BJ (cell line): ENCODE data around the gene PPP1CA. TPM values are rescaled to one million over a fixed set of nuclear protein-coding genes. Genes with fewer than 3 reads are reported as not detected.

Experiments
- CTCF ChIA-PET: fragments of 350-600 bp; formaldehyde crosslinking; extraction: SDS; loops from one replicate; lab custom pipeline; 2021; ENCODE audit warnings: antibody characterized with exemption, inconsistent platforms; lab: Yijun Ruan, JAX
- POLR2A ChIA-PET: fragments of 300-600 bp; sonication (Branson Sonifier 250); formaldehyde crosslinking; extraction: SDS; loops from one replicate; lab custom pipeline; 2021; ENCODE audit warnings: antibody characterized with exemption; lab: Charles Lee
- DNase-seq: peaks from one replicate; pipeline ENCODE4 v3.0.0-alpha.2; 2011; ENCODE audit warnings: low read depth
- H3K27me3 ChIP-seq: 2 replicates; pipeline ENCODE4 v1.6.0; 2011; ENCODE audit warnings: low read length; ENCODE audit not compliant: control insufficient read depth, insufficient read depth
- H3K36me3 ChIP-seq: 2 replicates; pipeline ENCODE4 v1.5.1; 2011; ENCODE audit warnings: low read length; ENCODE audit not compliant: control insufficient read depth, insufficient read depth
- H3K4me3 ChIP-seq: 2 replicates; pipeline ENCODE4 v1.5.1; 2011; ENCODE audit warnings: low read depth, mild to moderate bottlenecking, control low read depth, low read length
- polyA plus RNA-seq: library from polyadenylated mRNA; depleted of rRNA; stranded (reverse); fragments of >200 nt; gene quantifications from 2 replicates; pipeline ENCODE4 v1.2.3, GENCODE V29; 2011
- TF ChIP-seq, protein P1 (sequence below): IDR thresholded peaks from 2 replicates; pipeline ENCODE4 v1.5.1; 2011; ENCODE audit warnings: low read depth, mild to moderate bottlenecking, control low read depth, inconsistent platforms, low read length, moderate library complexity; ENCODE audit not compliant: insufficient read depth

PPP1CA gene
- polyA plus RNA-seq, 1 experiment: 233 TPM

DNA sequence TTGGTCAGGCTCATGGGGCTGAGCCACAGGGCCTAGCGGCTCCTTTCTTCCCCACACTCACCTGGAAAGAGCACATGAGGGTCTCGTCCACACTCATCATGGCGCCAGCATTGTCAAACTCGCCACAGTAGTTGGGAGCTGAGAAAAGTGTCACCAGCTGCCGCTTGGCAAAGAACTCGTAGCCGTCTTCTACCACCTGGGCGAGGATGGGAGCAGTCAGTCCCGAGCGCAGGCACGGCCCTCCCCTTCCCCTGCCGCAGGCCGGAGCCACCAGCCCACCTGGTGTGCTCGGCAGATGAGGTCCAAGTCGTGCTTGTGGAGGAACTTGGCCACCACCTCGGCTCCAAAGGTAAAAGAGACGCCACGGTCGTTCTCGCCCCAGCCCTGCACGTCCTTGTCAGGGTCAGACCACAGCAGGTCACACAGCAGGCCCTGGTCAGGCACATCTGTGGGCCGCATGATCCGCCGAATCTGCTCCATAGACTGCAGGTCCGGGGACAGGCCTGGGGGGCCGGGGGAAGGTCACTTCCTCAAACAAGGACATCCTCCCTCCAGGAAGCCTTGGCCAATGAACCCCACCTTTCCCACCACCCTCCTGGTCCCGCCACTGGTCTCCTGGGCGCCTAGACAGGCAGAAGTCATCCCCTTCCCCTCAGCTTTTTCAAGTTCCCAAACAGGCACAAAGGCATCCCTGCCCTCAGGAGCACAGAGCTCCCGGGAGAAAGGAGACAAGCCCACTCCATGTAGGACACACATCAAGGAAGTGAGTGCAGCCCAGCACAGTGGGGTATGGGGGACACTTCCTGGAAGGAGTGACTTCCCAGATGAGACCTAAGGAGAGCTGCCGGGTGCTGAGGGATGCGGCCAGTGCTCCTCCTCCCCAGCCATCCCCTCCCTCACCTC, 2.7 kb downstream of the PPP1CA start:
- Histone ChIP-seq H3K36me3 (peaks cover 32% of the 10 kb centered on the region), H3K27me3 (no peaks in the 10 kb centered on the region), H3K4me3 (no peak overlapping the region)
- no peak for DNase-seq
- POLR2A ChIA-PET: interaction anchor here (0.5 kb wide), 1 partner anchor 48 kb away, joined by 9 read pairs; no protein-coding TSS in a partner anchor
- TF ChIP-seq, protein P1, sequence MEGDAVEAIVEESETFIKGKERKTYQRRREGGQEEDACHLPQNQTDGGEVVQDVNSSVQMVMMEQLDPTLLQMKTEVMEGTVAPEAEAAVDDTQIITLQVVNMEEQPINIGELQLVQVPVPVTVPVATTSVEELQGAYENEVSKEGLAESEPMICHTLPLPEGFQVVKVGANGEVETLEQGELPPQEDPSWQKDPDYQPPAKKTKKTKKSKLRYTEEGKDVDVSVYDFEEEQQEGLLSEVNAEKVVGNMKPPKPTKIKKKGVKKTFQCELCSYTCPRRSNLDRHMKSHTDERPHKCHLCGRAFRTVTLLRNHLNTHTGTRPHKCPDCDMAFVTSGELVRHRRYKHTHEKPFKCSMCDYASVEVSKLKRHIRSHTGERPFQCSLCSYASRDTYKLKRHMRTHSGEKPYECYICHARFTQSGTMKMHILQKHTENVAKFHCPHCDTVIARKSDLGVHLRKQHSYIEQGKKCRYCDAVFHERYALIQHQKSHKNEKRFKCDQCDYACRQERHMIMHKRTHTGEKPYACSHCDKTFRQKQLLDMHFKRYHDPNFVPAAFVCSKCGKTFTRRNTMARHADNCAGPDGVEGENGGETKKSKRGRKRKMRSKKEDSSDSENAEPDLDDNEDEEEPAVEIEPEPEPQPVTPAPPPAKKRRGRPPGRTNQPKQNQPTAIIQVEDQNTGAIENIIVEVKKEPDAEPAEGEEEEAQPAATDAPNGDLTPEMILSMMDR: no peak
- CTCF ChIA-PET: interaction anchor here (0.6 to 2.5 kb wide), 5 partner anchors 17 to 159 kb away, joined by 3 to 6 read pairs (median 3); partner anchors contain the start of gene POLD4

DNA sequence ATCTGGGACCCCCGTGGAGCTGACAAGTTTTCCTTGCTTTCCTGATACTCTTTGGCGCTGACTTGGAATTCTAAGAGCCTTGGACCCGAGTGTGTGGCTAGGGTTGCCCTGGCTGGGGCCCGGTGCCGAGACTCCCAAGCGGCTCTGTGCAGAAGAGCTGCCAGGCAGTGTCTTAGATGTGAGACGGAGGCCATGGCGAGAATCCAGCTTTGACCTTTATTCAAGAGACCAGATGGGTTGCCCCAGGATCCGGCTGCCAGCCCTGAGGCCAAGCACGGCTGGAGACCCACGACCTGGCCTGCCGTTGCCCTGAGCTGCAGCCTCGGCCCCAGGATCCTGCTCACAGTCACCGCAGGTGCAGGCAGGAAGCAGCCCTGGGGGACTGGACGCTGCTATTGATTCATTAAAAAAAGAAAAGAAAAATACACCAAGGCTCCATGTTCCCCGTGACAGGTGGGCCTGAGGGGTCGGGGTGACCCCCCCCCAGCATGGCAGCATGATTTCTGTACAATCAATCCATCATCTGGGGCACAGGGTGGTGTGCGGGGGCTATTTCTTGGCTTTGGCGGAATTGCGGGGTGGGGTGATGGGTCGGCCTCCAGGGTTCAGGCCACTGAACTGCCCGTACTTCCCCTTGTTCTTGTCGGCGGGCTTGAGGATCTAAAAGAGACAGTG, 3.5 kb downstream of the PPP1CA start:
- CTCF ChIA-PET: interaction anchor here (0.6 to 2.5 kb wide), 5 partner anchors 16 to 73 kb away, joined by 3 to 9 read pairs (median 5); partner anchors contain the start of gene POLD4
- peaks cover 34% of the 10 kb centered on the region for H3K36me3 ChIP-seq

DNA sequence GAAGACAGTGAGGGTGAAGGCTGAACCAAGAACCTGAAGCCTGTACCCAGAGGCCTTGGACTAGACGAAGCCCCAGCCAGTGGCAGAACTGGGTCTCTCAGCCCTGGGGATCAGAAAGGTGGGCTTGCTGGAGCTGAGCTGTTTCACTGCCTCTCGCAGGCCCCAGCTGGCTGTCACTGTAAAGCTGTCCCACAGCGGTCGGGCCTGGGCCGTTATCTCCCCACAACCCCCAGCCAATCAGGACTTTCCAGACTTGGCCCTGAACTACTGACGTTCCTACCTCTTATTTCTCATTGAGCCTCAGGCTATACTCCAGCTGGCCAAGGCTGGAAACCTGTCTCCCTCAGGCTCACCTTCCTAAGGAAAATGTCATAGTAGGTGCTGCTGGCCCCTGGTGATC, 4.1 kb downstream of the PPP1CA start:
- ChIA-PET POLR2A (no interaction called here), CTCF (interaction anchor here (0.6 to 2.5 kb wide), 5 partner anchors 15 to 73 kb away, joined by 3 to 9 read pairs (median 5); partner anchors contain the start of gene POLD4)
- DNase-seq: no peak
- TF ChIP-seq, protein P1: no peak
- H3K36me3 ChIP-seq: peaks cover 34% of the 10 kb centered on the region
- H3K4me3 ChIP-seq: no peak overlapping the region
- no peaks in the 10 kb centered on the region for H3K27me3 ChIP-seq

More for the DNA sequence above, 3.5 kb downstream of the PPP1CA start:
- TF ChIP-seq, protein P1: no peak
- DNase-seq: no peak
- H3K4me3 ChIP-seq: no peak overlapping the region
- POLR2A ChIA-PET: no interaction called here
- no peaks in the 10 kb centered on the region for H3K27me3 ChIP-seq

DNA sequence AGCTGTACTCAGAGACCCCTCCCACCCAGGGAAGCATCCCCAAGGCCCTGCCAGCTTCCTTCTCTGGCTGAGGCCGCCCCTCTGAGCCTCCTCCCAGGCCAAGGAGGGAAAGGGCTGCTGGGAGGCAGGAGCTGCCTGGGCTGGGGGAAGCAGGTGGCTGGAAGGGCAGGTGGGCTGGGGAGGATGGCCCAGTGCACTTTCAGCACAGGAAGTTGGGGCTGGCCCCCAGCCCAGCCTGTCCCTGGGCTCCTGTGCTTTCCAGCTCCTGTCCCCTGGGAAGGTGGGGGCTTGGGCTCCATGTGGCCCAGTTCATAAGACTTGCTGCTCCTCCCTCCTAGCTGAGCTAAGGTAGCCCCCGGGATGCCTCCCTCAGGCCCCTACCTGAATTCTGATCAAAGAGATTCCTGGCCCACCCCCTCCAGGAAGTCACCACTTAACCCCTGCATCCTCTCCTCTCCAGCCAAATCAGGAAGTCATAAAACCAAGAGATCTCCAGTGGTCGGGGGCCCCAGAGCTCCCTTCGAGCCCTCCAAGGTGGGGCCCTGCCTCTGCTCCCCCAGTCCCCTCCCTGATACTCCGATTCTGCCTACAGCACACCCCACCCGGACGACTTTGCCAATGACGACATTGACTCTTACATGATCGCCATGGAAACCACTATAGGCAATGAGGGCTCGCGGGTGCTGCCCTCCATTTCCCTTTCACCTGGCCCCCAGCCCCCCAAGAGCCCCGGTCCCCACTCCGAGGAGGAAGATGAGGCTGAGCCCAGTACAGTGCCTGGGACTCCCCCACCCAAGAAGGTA, 4.9 kb downstream of the PPP1CA start:
- no peak for DNase-seq
- ChIA-PET CTCF (interaction anchor here (0.6 to 2.5 kb wide), 5 partner anchors 14 to 161 kb away, joined by 3 to 9 read pairs (median 3); no protein-coding TSS in a partner anchor), POLR2A (no interaction called here)
- Histone ChIP-seq H3K4me3 (no peak overlapping the region), H3K27me3 (no peaks in the 10 kb centered on the region), H3K36me3 (peaks cover 34% of the 10 kb centered on the region)
- TF ChIP-seq, protein P1: no peak
